A549 (cell line): Measurements from ENCODE around the gene UNC45A. TPM values are rescaled to one million over a fixed set of nuclear protein-coding genes. Genes with fewer than 3 reads are reported as not detected.

Experiments
- ATOH8 ChIP-seq: fragments of 250-450 bp; sonication (Bioruptor Pico); IDR thresholded peaks from 2 replicates; pipeline ENCODE4 v1.5.0; 2020; ENCODE audit warnings: low read depth, mild to moderate bottlenecking, moderate library complexity
- BHLHE40 ChIP-seq: IDR thresholded peaks from 2 replicates; pipeline ENCODE4 v1.6.1; 2012; ENCODE audit warnings: low read depth, low read length, inconsistent platforms
- CBX2 ChIP-seq: fragments of 200-600 bp; sonication (generic); IDR thresholded peaks from 2 replicates; pipeline ENCODE4 v1.6.1; 2016; ENCODE audit warnings: low read depth, mild to moderate bottlenecking, borderline replicate concordance
- CHD2 ChIP-seq: fragments of 150-350 bp; IDR thresholded peaks from 2 replicates; pipeline ENCODE4 v1.6.1; 2014; ENCODE audit warnings: low read length; ENCODE audit not compliant: partially characterized antibody
- CHD4 ChIP-seq: fragments of 200-600 bp; sonication (generic); IDR thresholded peaks from 2 replicates; pipeline ENCODE4 v1.6.1; 2016; ENCODE audit warnings: antibody characterized with exemption, mild to moderate bottlenecking, borderline replicate concordance
- CTCF ChIP-seq: fragments of >200 bp; sonication (Bioruptor Twin); formaldehyde crosslinking; IDR thresholded peaks from 3 replicates; pipeline ENCODE4 v1.5.1; 2016
- E2F6 ChIP-seq: IDR thresholded peaks from 2 replicates; pipeline ENCODE4 v1.6.1; 2012; ENCODE audit warnings: low read depth, borderline replicate concordance
- EHF ChIP-seq: fragments of 250-450 bp; sonication (Bioruptor Pico); IDR thresholded peaks from 2 replicates; pipeline ENCODE4 v1.5.0; 2020; ENCODE audit warnings: mild to moderate bottlenecking
- EP300 ChIP-seq, 2 experiments: fragments of >200 bp; sonication (Bioruptor Twin); formaldehyde crosslinking; IDR thresholded peaks; 2 replicates in 1 of 2; 3 replicates in 1 of 2; pipeline ENCODE4 v1.6.1; 2016 to 2017
- FOSL2 ChIP-seq, 2 experiments: fragments of 450-650 bp in 1 of 2; fragments of >200 bp in 1 of 2; sonication (Bioruptor Twin) in 1 of 2; formaldehyde crosslinking; IDR thresholded peaks; 2 replicates each; pipeline versions ENCODE4 v1.5.0 to v1.6.1; 2016 to 2020; ENCODE audit warnings: mild to moderate bottlenecking in 1 of 2, moderate library complexity in 1 of 2
- FOXS1 ChIP-seq: fragments of 250-450 bp; sonication (Bioruptor Pico); IDR thresholded peaks from 2 replicates; pipeline ENCODE4 v1.5.0; 2020; ENCODE audit warnings: mild to moderate bottlenecking, moderate library complexity
- HMGXB4 ChIP-seq: fragments of 250-450 bp; sonication (Bioruptor Pico); IDR thresholded peaks from 2 replicates; pipeline ENCODE4 v1.5.0; 2021; ENCODE audit warnings: mild to moderate bottlenecking, moderate library complexity, borderline replicate concordance
- HOXA7 ChIP-seq: fragments of 250-450 bp; sonication (Bioruptor Pico); IDR thresholded peaks from 2 replicates; pipeline ENCODE4 v1.5.0; 2020; ENCODE audit warnings: mild to moderate bottlenecking, moderate library complexity
- HOXB13 ChIP-seq: fragments of 250-450 bp; sonication (Bioruptor Pico); IDR thresholded peaks from 2 replicates; pipeline ENCODE4 v1.5.0; 2020; ENCODE audit warnings: low read depth, mild to moderate bottlenecking, moderate library complexity
- JUN ChIP-seq, 2 experiments: fragments of >200 bp; sonication (Bioruptor Twin); formaldehyde crosslinking; IDR thresholded peaks; 2 replicates in 1 of 2; 3 replicates in 1 of 2; pipeline ENCODE4 v1.6.1; 2016 to 2017
- JUNB ChIP-seq: fragments of >200 bp; sonication (Bioruptor Twin); formaldehyde crosslinking; IDR thresholded peaks from 2 replicates; pipeline ENCODE4 v1.6.1; 2016
- KDM1A ChIP-seq: fragments of 200-600 bp; sonication (generic); IDR thresholded peaks from 2 replicates; pipeline ENCODE4 v1.6.1; 2016; ENCODE audit warnings: low read depth, mild to moderate bottlenecking
- NPAS2 ChIP-seq: fragments of 250-450 bp; sonication (Bioruptor Pico); IDR thresholded peaks from 2 replicates; pipeline ENCODE4 v1.8.0; 2022; ENCODE audit warnings: mild to moderate bottlenecking, moderate library complexity, borderline replicate concordance
- PHF8 ChIP-seq: fragments of 200-600 bp; sonication (generic); IDR thresholded peaks from 2 replicates; pipeline ENCODE4 v1.6.1; 2016; ENCODE audit warnings: low read depth, mild to moderate bottlenecking, antibody characterized with exemption, moderate library complexity, borderline replicate concordance
- POLR2A ChIP-seq: IDR thresholded peaks from 2 replicates; pipeline ENCODE4 v1.6.1; 2012; ENCODE audit warnings: mild to moderate bottlenecking, low read length
- POLR2AphosphoS2 ChIP-seq: conservative IDR thresholded peaks from 2 replicates; pipeline ENCODE4 v1.6.1; 2012; ENCODE audit warnings: low read length, improper control_type of control experiment, inconsistent platforms
- RCOR1 ChIP-seq: fragments of 150-350 bp; IDR thresholded peaks from 2 replicates; pipeline ENCODE4 v1.6.1; 2014; ENCODE audit warnings: antibody characterized with exemption, low read length, low read depth
- REST ChIP-seq: fragments of 200-600 bp; sonication (generic); IDR thresholded peaks from 2 replicates; pipeline ENCODE4 v1.6.1; 2016; ENCODE audit warnings: antibody characterized with exemption, mild to moderate bottlenecking, moderate library complexity
- RFX5 ChIP-seq: fragments of 450-650 bp; IDR thresholded peaks from 2 replicates; pipeline ENCODE4 v1.7.1; 2014; ENCODE audit warnings: antibody characterized with exemption, mild to moderate bottlenecking, moderate library complexity
- TP53 ChIP-seq: fragments of 250-450 bp; sonication (Bioruptor Pico); IDR thresholded peaks from 2 replicates; pipeline ENCODE4 v1.5.0; 2021; ENCODE audit warnings: mild to moderate bottlenecking, moderate library complexity
- ZFP36 ChIP-seq: fragments of 450-650 bp; IDR thresholded peaks from 2 replicates; pipeline ENCODE4 v1.6.1; 2014; ENCODE audit warnings: borderline replicate concordance; ENCODE audit not compliant: partially characterized antibody
- ZSCAN20 ChIP-seq: fragments of 250-450 bp; sonication (Bioruptor Pico); IDR thresholded peaks from 2 replicates; pipeline ENCODE4 v1.8.0; 2022; ENCODE audit warnings: mild to moderate bottlenecking, moderate library complexity
- polyA plus RNA-seq, 4 experiments: library from polyadenylated mRNA; depleted of rRNA in 3 of 4; stranded (reverse); fragments of >200 nt; fragmentation: RNase III in 1 of 4; extraction: RNeasy Plus Mini Kit Qiagen cat#74134 plus additional on column Dnase treatment in 1 of 4; gene quantifications; 2 replicates in 3 of 4; 3 replicates in 1 of 4; pipeline ENCODE4 v1.2.3, GENCODE V29; 2011 to 2017
- TF ChIP-seq, protein P1 (sequence below): IDR thresholded peaks from 2 replicates; pipeline ENCODE4 v1.6.1; 2012
- TF ChIP-seq, protein P2 (sequence below): fragments of >200 bp; sonication (Bioruptor Twin); formaldehyde crosslinking; IDR thresholded peaks from 3 replicates; pipeline ENCODE4 v1.6.1; 2016
- TF ChIP-seq, protein P3 (sequence below): fragments of >200 bp; sonication (Bioruptor Twin); formaldehyde crosslinking; IDR thresholded peaks from 2 replicates; pipeline ENCODE4 v1.6.1; 2016

UNC45A gene
- polyA plus RNA-seq, 2 of the 4 experiments (the other 2 are of a cell fraction), result 48.2 to 80.4 TPM

DNA sequence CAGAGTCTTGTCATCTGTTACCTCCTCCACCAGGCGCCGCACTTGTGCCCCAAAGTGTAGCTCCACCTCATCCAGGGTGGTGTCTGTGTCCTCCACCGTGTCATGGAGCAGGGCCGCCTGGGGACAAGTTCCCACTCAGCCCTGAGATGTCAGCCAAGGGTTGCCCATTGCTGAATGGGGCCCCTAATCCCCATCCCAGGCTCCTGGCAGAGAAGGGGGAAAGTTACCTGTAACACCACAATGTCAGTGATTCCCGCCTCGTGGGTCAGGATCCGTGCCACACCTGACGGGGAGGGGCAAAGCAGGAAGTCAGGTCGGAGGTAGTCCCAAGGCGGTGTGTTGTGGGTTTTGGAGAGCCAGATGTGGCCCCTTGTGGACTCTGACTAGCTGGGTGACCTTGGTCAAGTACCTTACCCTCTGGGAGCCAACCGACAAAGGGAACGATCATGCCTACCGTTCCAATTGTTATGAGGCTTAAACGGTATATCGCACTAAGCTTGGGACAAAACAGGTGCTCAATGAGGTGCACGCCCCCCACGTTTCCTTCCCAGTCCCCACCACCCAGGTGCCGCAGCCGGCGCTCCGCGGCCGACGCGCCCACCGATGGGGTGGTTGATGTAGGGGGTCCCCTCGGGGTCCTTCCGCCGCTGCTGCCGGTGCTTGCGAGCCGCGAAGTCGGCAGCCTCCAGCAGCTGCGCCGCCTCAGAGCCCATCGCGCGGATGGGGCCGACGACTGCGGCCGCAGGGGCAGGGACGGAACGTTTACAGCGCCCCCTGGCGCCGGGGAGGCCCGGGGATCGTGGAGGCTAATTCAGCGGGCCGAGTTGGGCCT is 3.0 kb upstream of the UNC45A start, which contains the start of gene HDDC3 (continued):
- peak; percentile 95 for TF ChIP-seq CTCF
- no peak for TF ChIP-seq POLR2AphosphoS2
- peak; percentile 53 for TF ChIP-seq E2F6
- TF ChIP-seq KDM1A, result peak; percentile 31; the same call in 1 of the 2 replicates
- TF ChIP-seq NPAS2 (CRISPR knock-in tag), result no peak; the same call in 1 of the 2 replicates
- TF ChIP-seq HMGXB4 (CRISPR knock-in tag), result peak; percentile 92; the same call in 1 of the 2 replicates
- no peak for TF ChIP-seq BHLHE40
- TF ChIP-seq FOXS1 (CRISPR knock-in tag), result no peak; the same call in 1 of the 2 replicates
- TF ChIP-seq ZFP36, result no peak
- TF ChIP-seq, protein P1, sequence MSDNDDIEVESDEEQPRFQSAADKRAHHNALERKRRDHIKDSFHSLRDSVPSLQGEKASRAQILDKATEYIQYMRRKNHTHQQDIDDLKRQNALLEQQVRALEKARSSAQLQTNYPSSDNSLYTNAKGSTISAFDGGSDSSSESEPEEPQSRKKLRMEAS, result peak; percentile 84
- no peak for TF ChIP-seq CHD4
- TF ChIP-seq ATOH8 (CRISPR knock-in tag), result no peak
- 0 out of 2 replicates have a peak, but pooled peaks have one; percentile 27 for TF ChIP-seq HOXB13 (CRISPR knock-in tag)
- TF ChIP-seq REST, result no peak; the same call in 1 of the 2 replicates
- TF ChIP-seq JUNB, result no peak
- peak; percentile 72; the same call in 1 of the 2 replicates for TF ChIP-seq RFX5
- peak; percentile 56 to 87; a peak in 4 of 5 replicates for TF ChIP-seq JUN (IDR thresholded peaks at IDR 0.05)
- no peak for TF ChIP-seq EP300 (IDR thresholded peaks at IDR 0.05)
- TF ChIP-seq RCOR1, result no peak
- TF ChIP-seq, protein P2, sequence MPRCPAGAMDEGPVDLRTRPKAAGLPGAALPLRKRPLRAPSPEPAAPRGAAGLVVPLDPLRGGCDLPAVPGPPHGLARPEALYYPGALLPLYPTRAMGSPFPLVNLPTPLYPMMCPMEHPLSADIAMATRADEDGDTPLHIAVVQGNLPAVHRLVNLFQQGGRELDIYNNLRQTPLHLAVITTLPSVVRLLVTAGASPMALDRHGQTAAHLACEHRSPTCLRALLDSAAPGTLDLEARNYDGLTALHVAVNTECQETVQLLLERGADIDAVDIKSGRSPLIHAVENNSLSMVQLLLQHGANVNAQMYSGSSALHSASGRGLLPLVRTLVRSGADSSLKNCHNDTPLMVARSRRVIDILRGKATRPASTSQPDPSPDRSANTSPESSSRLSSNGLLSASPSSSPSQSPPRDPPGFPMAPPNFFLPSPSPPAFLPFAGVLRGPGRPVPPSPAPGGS, result peak; percentile 54; the same call in 1 of the 3 replicates
- no peak for TF ChIP-seq FOSL2 (IDR thresholded peaks at IDR 0.05)
- no peak for TF ChIP-seq FOSL2 (CRISPR knock-in tag; IDR thresholded peaks at IDR 0.05)
- no peak for TF ChIP-seq CBX2
- peak; percentile 73 for TF ChIP-seq POLR2A
- no peak for TF ChIP-seq ZSCAN20 (CRISPR knock-in tag)
- TF ChIP-seq PHF8, result peak; percentile 74; the same call in 1 of the 2 replicates
- no peak for TF ChIP-seq EHF (CRISPR knock-in tag)
- TF ChIP-seq TP53 (CRISPR knock-in tag), result no peak
- TF ChIP-seq, protein P3, sequence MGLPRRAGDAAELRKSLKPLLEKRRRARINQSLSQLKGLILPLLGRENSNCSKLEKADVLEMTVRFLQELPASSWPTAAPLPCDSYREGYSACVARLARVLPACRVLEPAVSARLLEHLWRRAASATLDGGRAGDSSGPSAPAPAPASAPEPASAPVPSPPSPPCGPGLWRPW, result no peak
- TF ChIP-seq HOXA7 (CRISPR knock-in tag), result no peak
- TF ChIP-seq CHD2, result no peak
